HAP-1 (cell line): ENCODE measurements around the gene CYSTM1.

ENCODE experiments used
- DNase-seq, 2 experiments: peaks; one replicate each; pipeline ENCODE4 v3.0.0-alpha.2; 2016 to 2020; ENCODE audit warnings: low spot score in 2 of 2
- H3K27me3 ChIP-seq: fragments of 250-450 bp; sonication (Bioruptor Pico); 2 replicates; pipeline ENCODE4 v1.5.1; 2020; ENCODE audit warnings: low read depth, mild to moderate bottlenecking, moderate library complexity
- H3K36me3 ChIP-seq: fragments of 250-450 bp; sonication (Bioruptor Pico); replicated peaks from 2 replicates; pipeline ENCODE4 v1.5.1; 2020; ENCODE audit warnings: mild to moderate bottlenecking
- H3K4me1 ChIP-seq: fragments of 250-450 bp; sonication (Bioruptor Pico); 2 replicates; pipeline ENCODE4 v1.5.1; 2020; ENCODE audit warnings: mild to moderate bottlenecking
- H3K4me3 ChIP-seq: fragments of 250-450 bp; sonication (Bioruptor Pico); 2 replicates; pipeline ENCODE4 v1.5.1; 2020; ENCODE audit warnings: mild to moderate bottlenecking, moderate library complexity
- H3K9me3 ChIP-seq: fragments of 250-450 bp; sonication (Bioruptor Pico); 2 replicates; pipeline ENCODE4 v1.5.1; 2020; ENCODE audit warnings: mild to moderate bottlenecking, moderate library complexity
- in situ Hi-C: fragments of 300-500 bp; cut with MboI; formaldehyde crosslinking; loops from 3 replicates; pipeline ENCODE4 v1.14.3; 2020; ENCODE audit warnings: low sequenced_read_pairs, inconsistent platforms, mixed read lengths

CYSTM1 gene

DNA sequence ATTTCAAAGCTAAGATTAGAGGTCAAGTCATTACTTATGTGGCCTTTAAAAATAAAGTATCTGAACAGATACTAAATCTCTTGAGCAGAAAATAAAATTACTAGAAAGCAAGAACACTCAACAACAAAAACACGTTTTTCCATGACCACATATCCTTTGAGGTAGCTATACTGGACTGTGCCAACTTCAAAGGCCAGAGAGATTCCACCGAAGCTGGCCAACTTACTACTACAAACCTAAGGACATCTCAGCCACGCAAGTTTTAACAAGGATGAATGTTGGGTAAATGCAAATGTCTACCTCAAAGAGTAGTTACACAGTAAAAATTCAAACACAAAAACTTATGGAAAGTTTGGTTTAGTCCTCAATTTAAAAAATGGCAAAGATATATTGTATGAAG is 109.0 kb downstream of the CYSTM1 start:
- Histone ChIP-seq H3K36me3 (no peaks in the 10 kb centered on the region), H3K4me3 (no peak overlapping the region), H3K27me3 (no peaks in the 10 kb centered on the region), H3K4me1 (peaks cover 9% of the 10 kb centered on the region), H3K9me3 (no peaks in the 10 kb centered on the region)
- DNase-seq, result no peak
- in situ Hi-C loops, result no loop called here

DNA sequence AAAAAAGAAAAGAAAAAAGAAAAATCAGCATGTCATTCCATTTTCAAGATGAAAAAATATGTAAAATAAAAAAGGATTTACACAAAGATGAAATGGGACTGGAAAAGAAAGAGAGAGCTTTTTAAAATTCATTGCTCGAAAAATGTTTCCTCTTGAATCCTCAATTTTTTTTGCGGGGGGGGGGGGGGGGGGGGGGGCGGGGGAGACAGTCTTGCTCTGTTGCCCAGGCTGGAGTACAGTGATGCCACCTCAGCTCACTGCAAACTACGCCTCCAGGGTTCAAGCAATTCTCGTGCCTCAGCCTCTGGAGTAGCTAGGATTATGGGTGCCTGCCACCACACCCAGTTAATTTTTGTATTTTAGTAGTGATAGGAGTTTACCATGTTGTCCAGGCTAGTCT is 111.4 kb downstream of the CYSTM1 start:
- no peaks in the 10 kb centered on the region for H3K9me3 ChIP-seq
- peaks cover 9% of the 10 kb centered on the region for H3K4me1 ChIP-seq
- H3K27me3 ChIP-seq, result no peaks in the 10 kb centered on the region
- in situ Hi-C loops, result no loop called here
- no peak overlapping the region for H3K4me3 ChIP-seq
- no peak for DNase-seq
- H3K36me3 ChIP-seq, result no peaks in the 10 kb centered on the region

DNA sequence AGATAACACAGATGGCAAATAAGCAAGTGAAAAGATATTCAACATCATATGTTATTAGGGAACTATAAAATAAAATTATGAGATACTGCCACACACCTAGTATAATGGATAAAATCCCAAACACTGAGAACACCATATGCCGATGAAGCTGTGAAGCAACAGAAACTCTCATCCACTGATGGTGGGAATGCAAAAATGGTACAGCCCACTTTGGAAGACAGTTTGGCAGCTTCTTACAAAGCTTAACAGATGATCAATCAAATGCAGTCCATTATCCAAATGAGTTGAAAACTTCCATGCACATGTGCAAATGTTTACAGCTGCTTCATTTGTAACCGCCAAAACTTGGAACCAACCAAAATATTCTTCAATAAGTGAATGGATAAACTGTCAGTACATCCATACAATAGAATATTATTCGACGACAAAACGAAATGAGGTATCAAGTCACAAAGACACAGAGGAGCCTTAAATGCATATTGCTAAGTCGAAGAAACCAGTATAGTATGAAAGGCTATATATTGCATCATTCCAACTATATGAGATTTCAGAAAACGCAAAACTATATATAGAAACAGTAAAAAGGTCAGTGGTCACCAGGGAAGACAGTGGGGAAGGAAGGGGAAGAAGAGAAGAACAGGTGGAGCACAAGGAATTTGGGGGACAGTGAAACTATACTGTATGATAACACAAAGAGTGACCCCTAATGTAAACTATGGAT is 113.0 kb downstream of the CYSTM1 start:
- in situ Hi-C loops, result no loop called here
- H3K4me1 ChIP-seq, result peaks cover 9% of the 10 kb centered on the region
- DNase-seq, result no peak
- no peaks in the 10 kb centered on the region for H3K9me3 ChIP-seq
- H3K4me3 ChIP-seq, result no peak overlapping the region
- H3K36me3 ChIP-seq, result no peaks in the 10 kb centered on the region
- H3K27me3 ChIP-seq, result no peaks in the 10 kb centered on the region

DNA sequence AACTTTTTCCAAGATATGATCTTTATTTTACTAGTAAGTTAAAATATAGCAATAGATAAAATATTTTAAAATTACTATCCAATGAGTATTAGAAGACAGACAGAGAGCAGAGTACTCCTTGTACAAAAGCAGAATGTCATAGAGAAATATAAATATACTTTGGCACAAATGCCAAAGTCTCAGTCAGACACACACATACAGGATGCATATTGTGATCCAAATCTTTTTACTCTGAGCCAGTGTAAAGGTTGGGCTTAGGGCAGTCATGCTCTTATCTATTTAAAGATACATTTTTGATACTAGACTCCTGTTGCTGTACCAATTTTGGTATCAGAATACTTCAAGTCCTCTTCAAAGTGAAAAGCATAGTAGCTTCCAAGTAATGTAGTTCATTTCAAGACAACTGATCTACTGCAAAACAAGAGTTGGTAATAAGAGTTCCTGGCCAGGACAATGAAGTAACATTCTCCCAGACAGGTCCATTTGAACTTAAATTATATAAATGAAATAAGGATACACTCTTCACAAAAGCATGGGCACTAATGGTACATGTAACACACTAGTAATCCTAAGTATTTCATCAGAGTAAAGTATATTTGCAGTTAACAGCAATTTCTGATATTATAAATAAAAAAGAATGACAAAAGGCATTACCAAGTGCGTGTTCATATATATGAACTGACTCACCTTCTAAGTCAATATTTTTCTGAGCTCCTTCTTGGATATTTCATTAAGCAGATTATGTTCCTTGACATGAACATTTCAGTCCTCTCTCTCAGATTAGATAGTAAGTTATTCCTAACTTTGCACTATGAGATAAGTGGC is 117.4 kb downstream of the CYSTM1 start:
- no peak for DNase-seq
- Histone ChIP-seq H3K4me3 (no peak overlapping the region), H3K27me3 (no peaks in the 10 kb centered on the region), H3K4me1 (peaks cover 37% of the 10 kb centered on the region), H3K36me3 (no peaks in the 10 kb centered on the region), H3K9me3 (no peaks in the 10 kb centered on the region)
- in situ Hi-C loops, result no loop called here
